H1 (cell line): Measurements from ENCODE around the gene PRKAA1.

Experiments
- ATF3 ChIP-seq: IDR thresholded peaks from 2 replicates; pipeline ENCODE4 v1.6.1; 2011; ENCODE audit warnings: low read depth, mild to moderate bottlenecking, low read length; ENCODE audit not compliant: insufficient read depth
- BACH1 ChIP-seq: IDR thresholded peaks from 2 replicates; pipeline ENCODE4 v1.6.1; 2012; ENCODE audit warnings: low read length, improper control_type of control experiment
- EZH2 ChIP-seq: fragments of 200-600 bp; sonication (generic); IDR thresholded peaks from 2 replicates; pipeline ENCODE4 v1.7.1; 2012; ENCODE audit warnings: low read depth, mild to moderate bottlenecking, moderate library complexity, low read length, inconsistent platforms; ENCODE audit not compliant: severe bottlenecking
- POLR2A ChIP-seq, 2 experiments: IDR thresholded peaks; 1 replicate in 1 of 2; 2 replicates in 1 of 2; pipeline ENCODE4 v1.6.1; 2011; ENCODE audit warnings: low read depth in 2 of 2, low read length in 2 of 2, mild to moderate bottlenecking in 2 of 2; ENCODE audit errors: control extremely low read depth in 1 of 2
- RAD21 ChIP-seq, 2 experiments: IDR thresholded peaks in 1 of 2; conservative IDR thresholded peaks in 1 of 2; 2 replicates each; pipeline ENCODE4 v1.6.1; 2011; ENCODE audit warnings: low read depth in 2 of 2, low read length in 2 of 2, improper control_type of control experiment in 1 of 2, inconsistent platforms in 1 of 2, mild to moderate bottlenecking in 1 of 2, moderate library complexity in 1 of 2
- SAP30 ChIP-seq: fragments of 300-600 bp; sonication (generic); IDR thresholded peaks from 2 replicates; pipeline ENCODE4 v1.7.1; 2012; ENCODE audit warnings: low read length, moderate library complexity, mild to moderate bottlenecking, inconsistent platforms; ENCODE audit not compliant: insufficient read depth, insufficient replicate concordance
- SP1 ChIP-seq: IDR thresholded peaks from 2 replicates; pipeline ENCODE4 v1.6.1; 2011; ENCODE audit warnings: low read depth, low read length
- SUZ12 ChIP-seq: fragments of 200-600 bp; sonication (generic); IDR thresholded peaks from 2 replicates; pipeline ENCODE4 v1.6.1; 2012; ENCODE audit warnings: mild to moderate bottlenecking, inconsistent platforms, low read length, moderate library complexity, mixed read lengths
- YY1 ChIP-seq: IDR thresholded peaks from 2 replicates; pipeline ENCODE4 v1.6.1; 2011; ENCODE audit warnings: low read depth, mild to moderate bottlenecking, low read length
- TF ChIP-seq, protein P1 (sequence below), 3 experiments: IDR thresholded peaks; 1 replicate in 2 of 3; 2 replicates in 1 of 3; pipeline versions ENCODE4 v1.5.1 to v1.6.1; 2011; ENCODE audit warnings: low read length in 3 of 3, mild to moderate bottlenecking in 3 of 3, inconsistent platforms in 2 of 3, low read depth in 1 of 3, moderate library complexity in 1 of 3; ENCODE audit not compliant: insufficient read depth in 1 of 3; ENCODE audit errors: control extremely low read depth in 1 of 3

DNA sequence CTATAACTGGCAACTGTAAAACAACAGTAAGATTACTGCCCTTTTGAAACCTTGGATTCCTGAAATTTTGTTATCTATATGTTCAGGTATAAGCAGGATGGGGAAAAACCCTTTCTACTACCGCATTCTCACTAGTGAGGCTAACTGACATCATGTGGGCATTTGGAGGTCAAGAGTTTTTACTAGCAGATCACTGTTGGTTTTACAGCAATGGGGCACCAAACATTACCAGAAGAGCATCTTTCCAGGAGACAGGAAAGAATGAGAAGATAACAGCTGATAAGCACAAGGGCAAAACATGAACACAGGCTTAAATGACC lies 21.6 kb downstream of the PRKAA1 start:
- TF ChIP-seq, protein P1, sequence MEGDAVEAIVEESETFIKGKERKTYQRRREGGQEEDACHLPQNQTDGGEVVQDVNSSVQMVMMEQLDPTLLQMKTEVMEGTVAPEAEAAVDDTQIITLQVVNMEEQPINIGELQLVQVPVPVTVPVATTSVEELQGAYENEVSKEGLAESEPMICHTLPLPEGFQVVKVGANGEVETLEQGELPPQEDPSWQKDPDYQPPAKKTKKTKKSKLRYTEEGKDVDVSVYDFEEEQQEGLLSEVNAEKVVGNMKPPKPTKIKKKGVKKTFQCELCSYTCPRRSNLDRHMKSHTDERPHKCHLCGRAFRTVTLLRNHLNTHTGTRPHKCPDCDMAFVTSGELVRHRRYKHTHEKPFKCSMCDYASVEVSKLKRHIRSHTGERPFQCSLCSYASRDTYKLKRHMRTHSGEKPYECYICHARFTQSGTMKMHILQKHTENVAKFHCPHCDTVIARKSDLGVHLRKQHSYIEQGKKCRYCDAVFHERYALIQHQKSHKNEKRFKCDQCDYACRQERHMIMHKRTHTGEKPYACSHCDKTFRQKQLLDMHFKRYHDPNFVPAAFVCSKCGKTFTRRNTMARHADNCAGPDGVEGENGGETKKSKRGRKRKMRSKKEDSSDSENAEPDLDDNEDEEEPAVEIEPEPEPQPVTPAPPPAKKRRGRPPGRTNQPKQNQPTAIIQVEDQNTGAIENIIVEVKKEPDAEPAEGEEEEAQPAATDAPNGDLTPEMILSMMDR (IDR thresholded peaks at IDR 0.05; ENCODE audit: control extremely low read depth in 1 of 3, insufficient read depth in 1 of 3, low read depth in 1 of 3, low read length in 3 of 3): no peak
- no peak for TF ChIP-seq RAD21 (IDR thresholded peaks at IDR 0.05 in 1 of 2, conservative IDR thresholded peaks at IDR 0.05 in 1 of 2; ENCODE audit: low read depth in 2 of 2, low read length in 2 of 2)
- TF ChIP-seq ATF3: no peak
- TF ChIP-seq SP1: no peak
- no peak for TF ChIP-seq BACH1
- no peak for TF ChIP-seq EZH2
- no peak for TF ChIP-seq POLR2A (IDR thresholded peaks at IDR 0.05; ENCODE audit: control extremely low read depth in 1 of 2, low read depth in 2 of 2, low read length in 2 of 2)
- no peak for TF ChIP-seq SUZ12
- no peak for TF ChIP-seq SAP30
- no peak for TF ChIP-seq YY1
